NCI-H1436 (cell line): Measurements from ENCODE around the gene CCDC148.

Source experiments
- DNase-seq: peaks from one replicate; lab custom pipeline; 2025; lab: John Stamatoyannopoulos, UW

CCDC148 gene

GRCh38 chr2:158432117-158432516 lies 24.4 kb downstream of the CCDC148 start:
- DNase-seq: no peak

GRCh38 chr2:158414538-158414937 lies 42.0 kb downstream of the CCDC148 start:
- no peak for DNase-seq

GRCh38 chr2:158413581-158413980 lies 43.0 kb downstream of the CCDC148 start:
- no peak for DNase-seq

DNA sequence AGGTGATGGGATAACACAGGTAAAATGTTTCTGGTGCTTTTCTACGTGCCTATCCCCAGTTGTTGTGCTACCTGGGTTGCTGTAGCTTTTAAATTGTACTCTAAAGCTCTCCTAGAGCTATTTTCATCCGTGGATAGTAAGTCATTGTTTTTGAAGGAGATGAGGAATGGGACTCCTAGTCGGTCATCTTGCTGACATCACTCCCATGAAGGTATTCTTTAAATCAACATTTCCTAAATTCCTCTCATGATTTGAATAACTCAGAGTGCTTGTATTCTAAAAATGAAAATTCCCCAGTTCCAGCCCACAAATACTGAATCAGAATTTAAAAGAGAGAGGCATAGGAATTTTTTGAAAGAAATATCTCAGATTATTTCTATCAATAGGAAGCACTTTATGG lies 44.3 kb downstream of the CCDC148 start:
- DNase-seq: no peak

GRCh38 chr2:158411748-158412147 lies 44.8 kb downstream of the CCDC148 start:
- no peak for DNase-seq

DNA sequence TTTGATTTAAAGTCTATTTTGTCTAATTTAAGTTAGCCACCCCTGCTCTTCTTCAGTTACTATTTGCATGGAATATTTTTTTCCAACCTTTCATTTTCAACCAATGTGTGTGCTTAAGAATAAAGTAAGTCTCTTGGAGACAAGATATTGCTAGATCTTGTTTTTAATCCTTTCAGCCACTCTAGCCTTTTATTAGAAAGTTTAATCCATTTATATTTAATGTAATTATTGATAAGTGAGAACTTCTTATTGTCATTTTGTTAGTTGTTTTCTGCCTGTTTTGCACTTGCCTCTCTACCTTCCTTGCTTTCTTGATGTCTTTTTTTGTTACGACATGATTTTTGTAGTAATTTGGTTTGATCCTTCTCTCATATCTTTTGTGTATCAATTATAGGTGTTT lies 46.4 kb downstream of the CCDC148 start:
- DNase-seq: no peak

DNA sequence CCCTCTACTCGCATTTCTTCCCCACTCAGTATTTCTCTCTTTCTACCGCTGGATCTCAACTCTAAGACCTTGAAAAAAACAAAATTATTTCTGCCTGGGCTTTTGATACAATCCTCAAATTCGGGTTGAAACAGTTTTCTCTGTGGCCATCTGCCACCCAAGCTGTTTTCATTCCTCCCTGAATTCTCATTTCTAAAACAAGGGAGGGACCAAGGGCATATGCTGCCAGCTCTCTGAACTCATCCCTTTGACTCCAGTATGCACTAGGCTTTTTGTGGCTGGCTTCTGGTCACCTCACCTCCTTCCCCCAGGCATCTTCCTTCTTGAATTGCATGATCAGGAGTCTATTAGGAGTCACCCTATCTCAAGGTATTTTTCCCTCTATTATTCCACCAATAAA lies 49.5 kb downstream of the CCDC148 start:
- DNase-seq: no peak

- DNase-seq: no peak
These were observed 51.2 kb downstream of the CCDC148 start for GRCh38 chr2:158405341-158405740.

GRCh38 chr2:158403237-158403636 lies 53.3 kb downstream of the CCDC148 start:
- DNase-seq: no peak

- no peak for DNase-seq
These were observed 53.9 kb downstream of the CCDC148 start for GRCh38 chr2:158402665-158403064.

DNA sequence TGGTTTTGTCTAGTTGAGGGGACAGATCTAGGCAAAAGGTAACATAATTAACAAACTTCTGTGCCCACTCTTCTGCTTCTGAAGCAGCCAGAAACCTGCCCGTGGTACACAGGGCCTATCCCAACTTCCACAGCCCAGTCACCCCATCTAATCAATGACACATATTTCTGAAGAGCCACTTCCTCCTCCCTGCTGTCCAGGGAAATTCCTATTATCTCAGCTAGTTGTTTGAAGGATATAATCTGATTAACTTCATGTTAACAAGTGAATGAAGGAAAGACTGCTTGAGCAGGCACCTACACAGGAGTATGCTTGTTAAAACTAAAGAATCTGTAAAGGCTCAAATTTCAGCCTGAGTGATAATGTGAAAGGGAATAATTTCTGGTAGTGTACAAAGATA lies 61.4 kb downstream of the CCDC148 start:
- DNase-seq: no peak

DNA sequence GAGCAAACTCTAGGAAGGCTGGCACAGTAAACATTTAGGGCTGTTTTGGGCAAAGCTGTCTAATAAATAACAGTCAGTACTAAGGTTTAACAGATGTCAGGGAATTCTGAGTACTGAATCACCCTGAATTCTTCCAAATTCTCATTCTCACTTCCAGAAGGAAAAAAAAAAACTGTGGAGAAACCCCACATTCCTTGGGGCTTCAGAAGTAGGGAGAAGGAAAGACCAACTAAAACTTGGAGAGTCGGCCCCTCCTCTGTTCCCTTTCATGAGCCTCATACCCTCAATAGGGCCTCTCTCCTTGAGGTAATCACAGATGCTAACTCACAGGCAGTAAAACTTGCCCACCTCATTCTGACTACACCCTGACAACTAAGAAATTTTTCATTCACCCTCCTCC lies 62.1 kb downstream of the CCDC148 start:
- no peak for DNase-seq

DNA sequence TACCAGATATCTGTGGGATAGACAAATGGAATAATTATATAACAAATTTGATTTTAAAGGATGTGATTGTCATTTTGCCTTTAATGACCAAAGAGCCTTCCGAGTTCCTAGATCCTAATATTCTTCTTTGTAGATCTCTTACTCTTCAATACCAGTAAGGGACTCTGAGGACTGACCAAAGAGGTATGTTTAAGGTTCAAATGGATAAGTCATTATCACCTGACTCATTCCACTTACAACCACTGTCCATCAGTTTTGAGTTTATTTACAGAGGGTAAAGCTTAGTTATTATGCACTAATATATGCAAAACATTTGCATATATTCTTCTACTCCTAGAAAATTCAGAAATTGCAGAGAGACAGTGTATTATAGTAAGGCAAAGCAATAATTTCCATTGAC lies 62.7 kb downstream of the CCDC148 start:
- no peak for DNase-seq

DNA sequence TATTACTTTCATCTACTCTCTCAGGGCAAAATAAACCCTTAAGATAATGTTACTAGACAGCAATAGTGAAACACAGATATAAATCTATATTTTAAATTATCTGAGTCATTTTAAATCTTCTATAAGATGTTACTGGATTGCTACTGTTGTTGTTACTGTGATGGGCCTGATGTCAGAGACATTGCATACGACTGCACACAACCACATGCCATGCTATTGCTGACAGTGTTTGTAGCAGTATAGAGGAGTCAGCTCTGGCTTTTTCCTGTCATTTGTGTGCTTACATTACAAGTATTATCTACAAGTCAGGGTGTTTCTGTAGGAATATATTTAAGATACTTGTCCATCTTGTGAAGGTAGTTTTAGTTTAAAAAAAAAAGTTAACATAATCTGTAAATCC lies 63.9 kb downstream of the CCDC148 start:
- no peak for DNase-seq

GRCh38 chr2:158391876-158392275 lies 64.7 kb downstream of the CCDC148 start:
- no peak for DNase-seq

- no peak for DNase-seq
These were observed 65.2 kb downstream of the CCDC148 start for GRCh38 chr2:158391361-158391760.

GRCh38 chr2:158388159-158388558 lies 68.4 kb downstream of the CCDC148 start:
- DNase-seq: no peak

- no peak for DNase-seq
These were observed 70.9 kb downstream of the CCDC148 start for GRCh38 chr2:158385646-158386045.

- DNase-seq: no peak
These were observed 74.6 kb downstream of the CCDC148 start for GRCh38 chr2:158381978-158382377.

GRCh38 chr2:158381205-158381604 lies 75.3 kb downstream of the CCDC148 start:
- DNase-seq: no peak

DNA sequence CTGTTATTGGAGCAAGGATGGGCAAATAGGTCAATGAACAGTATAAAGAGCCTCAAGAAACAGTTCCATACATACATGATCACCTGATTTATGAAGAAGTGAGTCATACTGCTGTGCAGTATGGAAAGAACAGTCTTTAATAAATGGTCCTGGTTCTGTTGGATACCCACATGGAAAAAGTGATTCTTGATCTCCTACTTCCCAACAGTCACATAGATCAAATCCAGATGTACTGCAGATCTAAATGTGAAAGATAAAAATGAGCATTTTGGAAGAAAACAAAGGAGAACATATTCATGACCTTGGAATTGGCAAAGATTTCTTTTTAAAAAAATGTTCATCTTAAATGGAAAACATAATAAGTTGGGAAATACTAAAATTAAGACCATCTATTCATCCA lies 75.8 kb downstream of the CCDC148 start:
- DNase-seq: no peak

GRCh38 chr2:158378926-158379325 lies 77.6 kb downstream of the CCDC148 start:
- DNase-seq: no peak

DNA sequence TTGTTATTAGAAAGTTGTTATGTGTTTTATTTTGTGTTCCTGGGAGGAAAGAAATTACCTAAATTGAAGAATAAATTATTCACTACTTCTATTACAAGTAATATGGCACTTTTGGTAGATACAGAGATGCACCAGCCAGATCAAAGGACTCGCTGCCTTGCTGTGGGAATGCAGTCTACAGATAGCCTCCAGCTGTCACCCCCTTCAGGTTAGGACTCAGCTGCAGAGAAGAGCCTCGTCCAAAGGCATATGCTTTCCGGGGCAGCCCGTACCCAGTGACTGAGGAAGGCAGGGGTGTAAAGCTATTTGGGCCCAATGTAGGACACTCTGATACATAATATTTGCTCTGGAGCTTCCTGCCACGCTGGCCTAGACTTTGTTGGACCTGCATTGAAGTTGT lies 90.2 kb downstream of the CCDC148 start:
- DNase-seq: no peak

- DNase-seq: no peak
These were observed 96.7 kb downstream of the CCDC148 start for GRCh38 chr2:158359846-158360245.

DNA sequence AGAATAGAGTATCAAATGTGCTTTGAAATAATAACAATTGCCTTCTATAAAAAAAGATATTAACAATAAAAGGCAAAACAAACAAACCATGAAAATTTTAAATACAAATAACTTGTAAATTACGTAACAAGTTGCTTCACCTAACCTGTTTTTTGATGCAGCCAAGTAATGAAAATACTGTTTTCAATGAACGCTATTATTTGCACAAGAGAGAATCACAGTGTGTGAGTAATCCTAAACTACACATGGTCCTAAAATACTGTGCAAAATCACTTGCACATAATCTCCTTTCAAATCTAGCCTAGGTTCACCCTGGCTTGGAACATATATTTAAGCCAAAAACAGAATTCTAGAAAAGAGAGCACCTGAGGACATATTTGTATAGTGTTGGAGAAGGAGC lies 98.9 kb downstream of the CCDC148 start:
- DNase-seq: no peak
